Muscle layer of duodenum (tissue), 2 donors: ENCODE results near the gene IP6K3.

Experiments used
- H3K27ac ChIP-seq: one replicate; pipeline ENCODE4 v1.7.0; 2013; ENCODE audit warnings: mild to moderate bottlenecking, low read length
- H3K27me3 ChIP-seq: one replicate; pipeline ENCODE4 v1.7.0; 2013; ENCODE audit warnings: low read depth, mild to moderate bottlenecking, control low read depth, low read length
- H3K36me3 ChIP-seq, 2 donors: one replicate each; pipeline ENCODE4 v1.7.0; 2013; ENCODE audit warnings: low read length in 2 of 2, control low read depth in 1 of 2, mild to moderate bottlenecking in 1 of 2; ENCODE audit not compliant: insufficient read depth in 2 of 2, control insufficient read depth in 1 of 2
- H3K4me1 ChIP-seq, 2 donors: one replicate each; pipeline ENCODE4 v1.7.0; 2013; ENCODE audit warnings: low read length in 2 of 2, mild to moderate bottlenecking in 2 of 2, control low read depth in 1 of 2, moderate library complexity in 1 of 2; ENCODE audit not compliant: insufficient read depth in 2 of 2, control insufficient read depth in 1 of 2
- H3K4me3 ChIP-seq, 2 donors: one replicate each; pipeline ENCODE4 v1.7.0; 2013; ENCODE audit warnings: low read length in 2 of 2, low read depth in 1 of 2, mild to moderate bottlenecking in 1 of 2
- H3K9me3 ChIP-seq, 2 donors: one replicate each; pipeline ENCODE4 v1.7.0; 2013; ENCODE audit warnings: low read length in 2 of 2, control low read depth in 1 of 2, mild to moderate bottlenecking in 1 of 2; ENCODE audit not compliant: control insufficient read depth in 1 of 2
- donor health status: healthy.

The IP6K3 gene

DNA sequence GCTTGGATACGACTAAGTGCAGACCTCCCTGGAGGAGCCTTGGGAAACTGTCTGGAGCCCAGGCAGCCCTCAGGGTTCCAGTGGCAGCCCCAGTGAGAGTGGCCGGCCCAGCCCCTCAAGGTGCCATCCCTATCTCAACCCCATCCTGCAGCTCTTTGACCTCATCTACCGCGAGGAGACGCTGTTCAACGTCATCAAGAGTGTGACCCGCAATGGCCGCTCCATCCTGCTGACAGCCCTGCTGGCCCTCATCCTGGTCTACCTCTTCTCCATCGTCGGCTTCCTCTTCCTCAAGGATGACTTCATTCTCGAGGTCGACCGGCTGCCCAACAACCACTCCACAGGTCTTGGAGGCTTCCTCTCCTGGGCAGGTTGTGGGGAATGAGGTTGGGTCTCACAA lies 55.9 kb downstream of the IP6K3 start:
- Histone ChIP-seq H3K4me3 (no peak overlapping the region), H3K27me3 (no peaks in the 10 kb centered on the region), H3K4me1 (peaks cover 4 to 31% of the 10 kb centered on the region in 2 donors), H3K9me3 (no peaks in the 10 kb centered on the region), H3K27ac (no peak overlapping the region), H3K36me3 (peaks cover 45 to 46% of the 10 kb centered on the region in 2 donors)

DNA sequence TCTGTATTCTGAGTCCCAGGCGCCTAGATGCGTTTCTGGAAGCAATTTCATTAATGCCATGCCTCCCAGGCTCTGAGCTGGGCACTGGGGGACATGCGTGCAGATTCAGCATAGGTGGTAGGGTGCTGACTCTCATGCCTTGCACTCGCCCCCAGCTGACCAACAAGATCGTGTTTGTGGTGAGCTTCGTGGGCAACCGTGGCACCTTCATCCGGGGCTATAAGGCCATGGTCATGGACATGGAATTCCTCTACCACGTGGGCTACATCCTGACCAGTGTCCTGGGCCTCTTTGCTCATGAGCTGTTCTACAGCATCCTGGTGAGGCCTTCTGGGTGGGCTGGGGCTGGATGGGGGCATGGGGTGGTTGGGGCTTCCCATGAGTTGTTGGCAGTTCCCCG lies 56.8 kb downstream of the IP6K3 start:
- H3K27ac ChIP-seq: no peak overlapping the region
- H3K4me1 ChIP-seq: peaks cover 4 to 22% of the 10 kb centered on the region in 2 donors
- no peak overlapping the region for H3K4me3 ChIP-seq
- peaks cover 40 to 50% of the 10 kb centered on the region in 2 donors for H3K36me3 ChIP-seq
- no peaks in the 10 kb centered on the region for H3K9me3 ChIP-seq
- no peaks in the 10 kb centered on the region for H3K27me3 ChIP-seq

DNA sequence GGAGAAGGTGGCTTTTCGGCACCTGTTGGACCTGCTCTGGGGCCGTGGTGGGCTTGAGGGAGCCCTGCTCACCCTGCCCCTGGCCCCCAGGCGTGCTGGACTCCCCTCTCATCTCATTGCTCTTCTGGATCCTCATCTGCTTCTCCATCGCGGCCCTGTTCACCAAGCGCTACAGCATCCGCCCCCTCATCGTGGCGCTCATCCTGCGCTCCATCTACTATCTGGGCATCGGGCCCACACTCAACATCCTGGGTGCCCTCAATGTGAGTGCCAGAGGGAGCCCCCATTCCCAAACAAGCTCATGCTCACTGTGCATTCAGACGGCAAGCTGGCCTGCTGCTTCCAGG lies 57.6 kb downstream of the IP6K3 start:
- Histone ChIP-seq H3K36me3 (peaks cover 38 to 55% of the 10 kb centered on the region in 2 donors), H3K27ac (no peak overlapping the region), H3K4me3 (no peak overlapping the region), H3K27me3 (no peaks in the 10 kb centered on the region), H3K9me3 (no peaks in the 10 kb centered on the region), H3K4me1 (peaks cover 4 to 18% of the 10 kb centered on the region in 2 donors)

DNA sequence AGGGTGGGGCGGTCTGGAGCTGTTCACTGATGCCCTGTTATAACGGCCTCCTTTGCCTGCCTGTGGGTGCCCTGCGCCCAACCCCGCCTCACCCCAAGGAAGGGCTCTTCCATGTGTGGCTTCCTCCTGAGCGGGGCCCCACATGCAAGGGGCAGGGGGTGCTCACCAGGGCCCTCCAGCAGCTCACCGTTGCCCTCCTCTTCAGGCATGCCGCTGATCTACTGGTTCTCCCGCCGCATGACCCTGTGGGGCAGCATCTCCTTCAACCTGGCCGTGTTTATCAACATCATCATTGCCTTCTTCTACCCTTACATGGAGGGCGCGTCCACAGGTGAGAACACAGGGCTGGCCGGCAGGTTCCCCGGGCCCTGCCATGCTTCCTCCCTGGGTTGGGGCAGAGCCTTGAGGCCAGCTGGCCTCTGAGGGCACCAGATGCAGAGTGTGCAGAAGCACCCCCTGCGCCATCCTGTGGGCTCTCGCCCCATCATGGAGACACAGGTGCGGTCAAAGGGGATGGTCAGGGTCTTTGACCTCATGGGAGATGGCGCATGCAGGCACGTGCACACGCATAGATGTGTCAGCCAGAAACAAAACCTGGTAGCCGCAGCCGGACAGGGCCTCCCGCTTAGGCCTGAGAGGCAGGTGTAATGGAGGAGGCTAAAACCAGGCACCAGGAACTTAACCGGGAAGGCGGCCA lies 58.1 kb downstream of the IP6K3 start:
- Histone ChIP-seq H3K27me3 (no peaks in the 10 kb centered on the region), H3K4me1 (peaks cover 4 to 17% of the 10 kb centered on the region in 2 donors), H3K9me3 (no peaks in the 10 kb centered on the region), H3K27ac (no peak overlapping the region), H3K4me3 (no peak overlapping the region), H3K36me3 (peaks cover 34 to 57% of the 10 kb centered on the region in 2 donors)

DNA sequence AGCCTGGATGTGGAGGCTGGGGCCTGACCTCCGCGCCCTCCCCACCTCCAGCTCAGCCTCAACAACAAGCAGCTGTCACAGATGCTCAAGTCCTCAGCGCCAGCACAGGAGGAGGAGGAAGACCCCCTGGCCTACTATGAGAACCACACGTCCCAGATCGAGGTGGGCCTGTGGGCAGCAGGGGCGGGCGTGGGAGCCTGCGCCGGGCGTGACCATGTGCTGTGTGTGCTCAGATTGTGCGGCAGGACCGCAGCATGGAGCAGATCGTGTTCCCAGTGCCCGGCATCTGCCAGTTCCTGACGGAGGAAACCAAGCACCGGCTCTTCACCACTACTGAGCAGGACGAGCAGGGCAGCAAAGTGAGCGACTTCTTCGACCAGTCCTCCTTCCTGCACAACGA lies 58.7 kb downstream of the IP6K3 start:
- H3K27me3 ChIP-seq: no peaks in the 10 kb centered on the region
- peaks cover 2 to 11% of the 10 kb centered on the region in 2 donors for H3K4me1 ChIP-seq
- H3K4me3 ChIP-seq: no peak overlapping the region
- no peak overlapping the region for H3K27ac ChIP-seq
- H3K9me3 ChIP-seq: no peaks in the 10 kb centered on the region
- H3K36me3 ChIP-seq: peaks cover 28 to 57% of the 10 kb centered on the region in 2 donors

DNA sequence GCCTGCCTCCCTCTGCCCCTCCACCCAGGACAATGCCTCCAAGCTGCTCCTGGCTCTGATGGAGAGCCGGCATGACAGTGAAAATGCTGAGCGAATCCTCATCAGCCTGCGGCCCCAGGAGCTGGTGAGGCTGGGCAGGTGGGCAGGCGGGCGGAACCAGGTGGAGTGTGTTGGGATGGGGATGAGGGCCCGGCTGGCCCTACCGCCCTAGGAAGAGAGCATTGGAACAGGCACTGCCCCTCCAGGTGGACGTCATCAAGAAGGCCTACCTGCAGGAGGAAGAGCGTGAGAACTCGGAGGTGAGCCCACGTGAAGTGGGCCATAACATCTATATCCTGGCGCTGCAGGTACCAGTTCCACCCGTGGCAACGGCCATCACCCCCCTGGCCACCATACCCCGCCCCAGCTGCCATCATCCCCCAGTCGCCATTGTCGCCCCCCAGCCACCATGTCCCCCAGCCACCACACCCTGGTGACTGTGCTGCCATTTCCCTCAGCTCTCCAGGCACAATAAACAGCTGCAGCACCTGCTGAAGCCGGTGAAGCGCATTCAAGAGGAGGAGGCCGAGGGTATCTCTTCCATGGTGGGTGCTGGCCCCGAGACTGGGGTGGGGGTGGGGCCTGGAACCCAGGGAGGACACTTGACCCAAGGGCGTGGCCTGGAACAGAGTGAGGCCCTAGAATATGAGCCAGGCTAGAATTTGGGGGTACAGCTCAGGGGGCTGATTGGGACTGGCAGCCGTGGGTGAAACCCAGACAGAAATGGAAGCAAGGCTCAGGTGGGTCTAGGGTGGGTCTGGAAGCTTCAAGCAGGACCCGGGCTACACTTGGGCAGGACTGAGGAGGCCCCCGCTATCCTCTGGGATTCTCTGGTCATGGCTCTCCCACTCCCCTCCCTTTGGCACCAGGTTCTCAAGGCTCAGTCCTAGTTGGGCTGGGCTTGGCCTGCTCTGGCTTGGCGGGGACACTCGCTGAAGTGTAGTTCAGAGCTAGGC lies 59.4 kb downstream of the IP6K3 start:
- peaks cover 28 to 57% of the 10 kb centered on the region in 2 donors for H3K36me3 ChIP-seq
- no peaks in the 10 kb centered on the region for H3K9me3 ChIP-seq
- no peaks in the 10 kb centered on the region for H3K27me3 ChIP-seq
- H3K27ac ChIP-seq: no peak overlapping the region
- peaks cover 0 to 6% of the 10 kb centered on the region in 2 donors for H3K4me1 ChIP-seq
- H3K4me3 ChIP-seq: no peak overlapping the region

DNA sequence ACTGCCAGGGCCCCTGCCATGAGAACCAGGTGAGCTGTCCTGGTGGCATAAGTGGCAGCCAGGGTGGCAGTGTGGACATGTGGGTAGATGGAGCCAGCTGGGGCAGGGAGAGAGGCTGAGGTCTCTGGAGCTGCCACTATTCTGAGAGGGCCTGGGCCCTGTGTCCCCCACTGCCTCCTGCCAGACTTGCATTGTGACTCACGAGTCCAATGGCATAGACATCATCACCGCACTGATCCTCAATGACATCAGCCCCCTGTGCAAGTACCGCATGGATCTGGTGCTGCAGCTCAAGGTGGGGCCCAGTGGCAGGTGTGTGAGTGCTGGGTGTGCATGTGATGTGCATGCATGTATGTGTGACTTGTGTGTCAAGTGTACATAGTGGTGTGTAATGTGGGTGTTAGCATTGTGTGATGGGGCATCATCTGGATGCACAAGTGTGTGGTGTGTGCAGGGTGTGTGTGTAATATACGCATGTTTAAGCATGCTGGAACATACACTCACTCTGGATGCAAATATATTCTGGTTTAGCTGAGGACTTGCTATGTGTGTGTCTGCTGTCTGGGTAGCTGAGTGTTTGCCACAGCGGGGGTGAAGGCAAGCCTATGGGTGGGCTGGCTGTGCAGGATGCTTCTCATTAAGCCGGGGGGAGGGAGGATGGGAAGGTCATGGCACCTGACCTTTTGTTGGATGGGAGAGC lies 60.3 kb downstream of the IP6K3 start:
- H3K4me1 ChIP-seq: peaks cover 0 to 6% of the 10 kb centered on the region in 2 donors
- no peak overlapping the region for H3K4me3 ChIP-seq
- no peaks in the 10 kb centered on the region for H3K27me3 ChIP-seq
- no peak overlapping the region for H3K27ac ChIP-seq
- H3K9me3 ChIP-seq: no peaks in the 10 kb centered on the region
- H3K36me3 ChIP-seq: peaks cover 28 to 57% of the 10 kb centered on the region in 2 donors

DNA sequence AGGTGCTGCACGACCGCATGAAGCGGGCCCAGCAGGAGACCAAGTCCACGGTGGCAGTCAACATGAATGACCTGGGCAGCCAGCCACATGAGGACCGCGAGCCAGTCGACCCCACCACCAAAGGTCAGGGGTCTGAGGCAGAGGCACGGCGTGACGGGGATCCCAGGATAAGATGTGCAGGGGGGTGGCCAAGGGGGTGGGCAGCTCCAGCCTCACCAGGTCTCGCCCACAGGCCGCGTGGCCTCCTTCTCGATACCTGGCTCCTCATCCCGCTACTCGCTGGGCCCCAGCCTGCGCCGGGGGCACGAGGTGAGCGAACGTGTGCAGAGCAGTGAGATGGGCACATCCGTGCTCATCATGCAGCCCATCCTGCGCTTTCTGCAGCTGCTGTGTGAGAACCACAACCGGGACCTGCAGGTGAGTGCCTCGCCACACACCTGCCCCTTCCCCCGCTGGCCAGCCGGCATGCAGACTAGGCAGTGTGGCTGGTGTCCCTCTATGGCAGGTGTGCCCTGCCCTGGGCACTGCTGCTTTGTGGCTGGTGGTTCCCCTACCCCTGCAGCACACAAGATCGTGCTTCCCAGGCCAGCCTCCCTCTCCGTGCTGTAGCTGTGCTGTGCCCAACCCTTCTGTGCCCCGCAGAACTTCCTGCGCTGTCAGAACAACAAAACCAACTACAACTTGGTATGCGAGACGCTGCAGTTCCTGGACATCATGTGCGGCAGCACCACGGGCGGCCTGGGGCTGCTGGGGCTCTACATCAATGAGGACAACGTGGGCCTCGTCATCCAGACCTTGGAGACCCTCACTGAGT lies 61.1 kb downstream of the IP6K3 start:
- Histone ChIP-seq H3K36me3 (peaks cover 23 to 55% of the 10 kb centered on the region in 2 donors), H3K9me3 (no peaks in the 10 kb centered on the region), H3K4me1 (peaks cover 0 to 6% of the 10 kb centered on the region in 2 donors), H3K27ac (no peak overlapping the region), H3K27me3 (no peaks in the 10 kb centered on the region), H3K4me3 (no peak overlapping the region)

DNA sequence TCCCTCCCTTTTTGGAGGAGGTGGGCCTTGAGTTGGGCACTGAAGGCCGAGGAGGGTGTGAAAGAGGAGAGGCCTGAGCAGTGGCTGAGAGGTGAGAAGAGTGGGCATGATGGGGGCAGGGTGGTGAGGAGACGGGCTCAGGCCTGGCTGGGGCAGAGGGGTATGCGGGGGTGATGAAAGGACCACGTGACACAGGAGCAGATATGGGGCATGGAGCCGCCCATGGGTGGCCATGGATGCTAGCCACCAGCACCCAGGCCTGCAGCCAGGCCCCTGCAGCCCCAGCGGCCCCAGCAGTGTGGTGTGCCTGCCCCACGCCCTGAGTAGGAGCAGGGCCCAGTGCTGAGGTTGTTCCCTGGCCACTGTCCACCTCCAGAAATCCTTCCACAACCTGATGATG lies 61.7 kb downstream of the IP6K3 start:
- Histone ChIP-seq H3K27ac (no peak overlapping the region), H3K4me1 (peaks cover 0 to 6% of the 10 kb centered on the region in 2 donors), H3K36me3 (peaks cover 18 to 56% of the 10 kb centered on the region in 2 donors), H3K9me3 (no peaks in the 10 kb centered on the region), H3K4me3 (no peak overlapping the region), H3K27me3 (no peaks in the 10 kb centered on the region)

DNA sequence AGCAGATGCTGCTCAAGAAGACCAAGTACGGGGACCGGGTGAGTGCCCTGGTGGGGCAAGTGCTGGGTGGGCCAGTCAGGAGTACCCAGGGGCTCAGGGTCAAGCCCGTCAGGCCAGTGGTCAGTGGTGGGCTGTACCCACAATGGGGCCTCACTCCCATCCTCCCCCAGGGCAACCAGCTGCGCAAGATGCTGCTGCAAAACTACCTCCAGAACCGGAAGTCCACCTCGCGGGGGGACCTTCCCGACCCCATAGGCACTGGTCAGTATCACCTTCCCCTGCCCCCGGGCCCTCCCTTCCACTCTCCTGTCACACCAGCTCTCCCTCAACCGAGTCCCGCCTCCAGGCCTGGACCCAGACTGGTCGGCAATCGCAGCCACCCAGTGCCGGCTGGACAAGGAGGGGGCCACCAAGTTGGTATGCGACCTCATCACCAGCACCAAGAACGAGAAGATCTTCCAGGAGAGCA lies 62.2 kb downstream of the IP6K3 start:
- peaks cover 0 to 6% of the 10 kb centered on the region in 2 donors for H3K4me1 ChIP-seq
- H3K36me3 ChIP-seq: peaks cover 13 to 62% of the 10 kb centered on the region in 2 donors
- no peak overlapping the region for H3K4me3 ChIP-seq
- H3K9me3 ChIP-seq: no peaks in the 10 kb centered on the region
- H3K27me3 ChIP-seq: no peaks in the 10 kb centered on the region
- H3K27ac ChIP-seq: no peak overlapping the region
